GM19351 (cell line): ENCODE results near the gene GPRC5D.

Source experiments
- ATAC-seq: cut with Tn5 transposase; IDR thresholded peaks from one replicate; pipeline ENCODE4 v1.9.1; 2021; ENCODE audit warnings: mild to moderate bottlenecking, moderate library complexity; ENCODE audit not compliant: unreplicated experiment

The GPRC5D gene

GRCh38 chr12:12939888-12940287 lies 12.1 kb downstream of the GPRC5D start:
- ATAC-seq = no peak

- ATAC-seq = no peak
These were observed 13.4 kb downstream of the GPRC5D start for GRCh38 chr12:12938541-12938940.

GRCh38 chr12:12936983-12937491 lies 14.9 kb downstream of the GPRC5D start:
- no peak for ATAC-seq

- no peak for ATAC-seq
These were observed 17.4 kb downstream of the GPRC5D start for GRCh38 chr12:12934556-12934955.

- ATAC-seq = no peak
These were observed 18.2 kb downstream of the GPRC5D start for GRCh38 chr12:12933742-12934141.

- no peak for ATAC-seq
These were observed 21.2 kb downstream of the GPRC5D start for GRCh38 chr12:12930633-12931219.

- no peak for ATAC-seq
These were observed 22.3 kb downstream of the GPRC5D start for GRCh38 chr12:12929696-12930095.

GRCh38 chr12:12927211-12928079 lies 24.5 kb downstream of the GPRC5D start:
- ATAC-seq = no peak

- ATAC-seq = no peak
These were observed 25.3 kb downstream of the GPRC5D start for GRCh38 chr12:12926571-12927071.

GRCh38 chr12:12925388-12925787 lies 26.6 kb downstream of the GPRC5D start:
- no peak for ATAC-seq

- no peak for ATAC-seq
These were observed 27.8 kb downstream of the GPRC5D start for GRCh38 chr12:12924169-12924568.

- no peak for ATAC-seq
These were observed 29.0 kb downstream of the GPRC5D start for GRCh38 chr12:12922978-12923377.

GRCh38 chr12:12922191-12922616 lies 29.8 kb downstream of the GPRC5D start:
- no peak for ATAC-seq

GRCh38 chr12:12919666-12920435 lies 32.1 kb downstream of the GPRC5D start:
- no peak for ATAC-seq

GRCh38 chr12:12918781-12919389 lies 33.1 kb downstream of the GPRC5D start:
- no peak for ATAC-seq

GRCh38 chr12:12917517-12917916 lies 34.5 kb downstream of the GPRC5D start:
- no peak for ATAC-seq

- peak; percentile 97 for ATAC-seq
These were observed 35.6 kb downstream of the GPRC5D start for GRCh38 chr12:12916135-12916944.

- ATAC-seq = no peak
These were observed 36.3 kb downstream of the GPRC5D start for GRCh38 chr12:12915656-12916055.

- no peak for ATAC-seq
These were observed 39.3 kb downstream of the GPRC5D start for GRCh38 chr12:12912711-12913110.

- no peak for ATAC-seq
These were observed 42.0 kb downstream of the GPRC5D start for GRCh38 chr12:12909995-12910420.
